ENCODE measurements around the gene SPRR1A.
"Not testable (repeated sequence)": the region's sequence is repeated elsewhere in the genome, so short reads cannot be mapped to it uniquely, and the experiment has no call there.

DNA sequence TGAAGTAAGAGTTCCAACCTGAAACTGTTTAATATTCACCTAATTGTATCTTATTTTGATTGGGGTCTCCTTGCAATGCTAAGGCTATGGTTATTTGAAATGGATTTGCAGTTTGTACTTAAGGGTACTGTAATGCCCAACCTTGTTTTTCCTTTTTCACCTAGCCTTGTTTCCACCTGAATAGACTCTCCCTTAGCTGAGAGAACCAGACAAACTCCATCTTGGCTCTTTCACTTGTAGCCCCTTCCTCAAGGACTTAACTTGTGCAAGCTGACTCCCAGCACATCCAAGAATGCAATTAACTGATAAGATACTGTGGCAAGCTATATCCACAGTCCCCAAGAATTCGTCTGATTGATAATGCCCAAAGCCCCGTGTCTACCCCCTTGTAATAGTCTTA, 37.9 kb downstream of the SPRR1A start:
- TF ChIP-seq, protein P1, sequence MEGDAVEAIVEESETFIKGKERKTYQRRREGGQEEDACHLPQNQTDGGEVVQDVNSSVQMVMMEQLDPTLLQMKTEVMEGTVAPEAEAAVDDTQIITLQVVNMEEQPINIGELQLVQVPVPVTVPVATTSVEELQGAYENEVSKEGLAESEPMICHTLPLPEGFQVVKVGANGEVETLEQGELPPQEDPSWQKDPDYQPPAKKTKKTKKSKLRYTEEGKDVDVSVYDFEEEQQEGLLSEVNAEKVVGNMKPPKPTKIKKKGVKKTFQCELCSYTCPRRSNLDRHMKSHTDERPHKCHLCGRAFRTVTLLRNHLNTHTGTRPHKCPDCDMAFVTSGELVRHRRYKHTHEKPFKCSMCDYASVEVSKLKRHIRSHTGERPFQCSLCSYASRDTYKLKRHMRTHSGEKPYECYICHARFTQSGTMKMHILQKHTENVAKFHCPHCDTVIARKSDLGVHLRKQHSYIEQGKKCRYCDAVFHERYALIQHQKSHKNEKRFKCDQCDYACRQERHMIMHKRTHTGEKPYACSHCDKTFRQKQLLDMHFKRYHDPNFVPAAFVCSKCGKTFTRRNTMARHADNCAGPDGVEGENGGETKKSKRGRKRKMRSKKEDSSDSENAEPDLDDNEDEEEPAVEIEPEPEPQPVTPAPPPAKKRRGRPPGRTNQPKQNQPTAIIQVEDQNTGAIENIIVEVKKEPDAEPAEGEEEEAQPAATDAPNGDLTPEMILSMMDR (conservative IDR thresholded peaks at IDR 0.05): not testable (repeated sequence)
- not testable (repeated sequence) for TF ChIP-seq ZFX (IDR thresholded peaks at IDR 0.05)
